Esophagus squamous epithelium (tissue), 4 donors: ENCODE measurements around the gene PDCD1LG2.

Experiments used
- CTCF ChIP-seq, 6 experiments: fragments of 450-650 bp in 4 of 6; fragments of 200-600 bp in 2 of 6; sonication (generic) in 2 of 6; IDR thresholded peaks; one replicate each; pipeline ENCODE4 v1.5.1; 2016 to 2019; ENCODE audit warnings: antibody characterized with exemption in 6 of 6, mild to moderate bottlenecking in 4 of 6, moderate library complexity in 4 of 6
- POLR2A ChIP-seq, 4 donors: fragments of 450-650 bp; IDR thresholded peaks; one replicate each; pipeline ENCODE4 v1.6.1; 2017; ENCODE audit warnings: antibody characterized with exemption in 4 of 4, mild to moderate bottlenecking in 4 of 4, moderate library complexity in 3 of 4

GRCh38 chr9:5481322-5482040 lies 28.9 kb upstream of the PDCD1LG2 start:
- TF ChIP-seq CTCF (IDR thresholded peaks at IDR 0.05): no peak
- no peak for TF ChIP-seq POLR2A (IDR thresholded peaks at IDR 0.05)
